ENCODE data around the gene PCBP2. TPM values are rescaled to one million over a fixed set of nuclear protein-coding genes. Genes with fewer than 3 reads are reported as not detected.
A peak's percentile ranks its signal among the peaks of the same experiment; 100 is the strongest.

The PCBP2 gene
- total and polyA plus RNA-seq, 2 experiments from 2014 or later, result 132 to 389 TPM

GRCh38 chr12:53474077-53474476, 22.2 kb downstream of the PCBP2 start:
- DNase-seq (ENCODE audit: low spot score), result no peak
- Histone ChIP-seq H3K79me2 (peaks cover 89% of the 10 kb centered on the region), H3K36me3 (replicated peaks; ENCODE audit: insufficient read depth, low read depth) (peaks cover 8% of the 10 kb centered on the region), H3K4me1 (ENCODE audit: insufficient read depth) (peaks cover 10% of the 10 kb centered on the region), H2AFZ (no peak overlapping the region), H3K4me3 (no peak overlapping the region), H3K27ac (peak overlapping the region; percentile 57), H3K4me2 (peak overlapping the region; percentile 5), H4K20me1 (ENCODE audit: insufficient read depth, poor library complexity, severe bottlenecking) (peaks cover 91% of the 10 kb centered on the region), H3K27me3 (no peaks in the 10 kb centered on the region), H3K9me3 (ENCODE audit: low read depth) (no peaks in the 10 kb centered on the region), H3K9me2 (replicated peaks; ENCODE audit: insufficient read depth) (no peaks in the 10 kb centered on the region)
- 86% methylated on average over 2 of the region's 2 CpGs for WGBS (ENCODE audit: low lambda C conversion rate, missing lambda C conversion rate)
- TF ChIP-seq, protein P1, sequence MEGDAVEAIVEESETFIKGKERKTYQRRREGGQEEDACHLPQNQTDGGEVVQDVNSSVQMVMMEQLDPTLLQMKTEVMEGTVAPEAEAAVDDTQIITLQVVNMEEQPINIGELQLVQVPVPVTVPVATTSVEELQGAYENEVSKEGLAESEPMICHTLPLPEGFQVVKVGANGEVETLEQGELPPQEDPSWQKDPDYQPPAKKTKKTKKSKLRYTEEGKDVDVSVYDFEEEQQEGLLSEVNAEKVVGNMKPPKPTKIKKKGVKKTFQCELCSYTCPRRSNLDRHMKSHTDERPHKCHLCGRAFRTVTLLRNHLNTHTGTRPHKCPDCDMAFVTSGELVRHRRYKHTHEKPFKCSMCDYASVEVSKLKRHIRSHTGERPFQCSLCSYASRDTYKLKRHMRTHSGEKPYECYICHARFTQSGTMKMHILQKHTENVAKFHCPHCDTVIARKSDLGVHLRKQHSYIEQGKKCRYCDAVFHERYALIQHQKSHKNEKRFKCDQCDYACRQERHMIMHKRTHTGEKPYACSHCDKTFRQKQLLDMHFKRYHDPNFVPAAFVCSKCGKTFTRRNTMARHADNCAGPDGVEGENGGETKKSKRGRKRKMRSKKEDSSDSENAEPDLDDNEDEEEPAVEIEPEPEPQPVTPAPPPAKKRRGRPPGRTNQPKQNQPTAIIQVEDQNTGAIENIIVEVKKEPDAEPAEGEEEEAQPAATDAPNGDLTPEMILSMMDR (IDR thresholded peaks at IDR 0.05; ENCODE audit: poor library complexity), result no peak
- TF ChIP-seq EZH2phosphoT487 (IDR thresholded peaks at IDR 0.05; ENCODE audit: low read depth, severe bottlenecking, unreplicated experiment) (no peak), EZH2 (IDR thresholded peaks at IDR 0.05; ENCODE audit: borderline replicate concordance) (no peak)

- WGBS (ENCODE audit: low lambda C conversion rate, missing lambda C conversion rate), result 88% methylated on average over 10 of the region's 13 CpGs
- H3K27ac ChIP-seq, result peak overlapping the region; percentile 57
Measured at GRCh38 chr12:53474819-53475218, 22.9 kb downstream of the PCBP2 start.

DNA sequence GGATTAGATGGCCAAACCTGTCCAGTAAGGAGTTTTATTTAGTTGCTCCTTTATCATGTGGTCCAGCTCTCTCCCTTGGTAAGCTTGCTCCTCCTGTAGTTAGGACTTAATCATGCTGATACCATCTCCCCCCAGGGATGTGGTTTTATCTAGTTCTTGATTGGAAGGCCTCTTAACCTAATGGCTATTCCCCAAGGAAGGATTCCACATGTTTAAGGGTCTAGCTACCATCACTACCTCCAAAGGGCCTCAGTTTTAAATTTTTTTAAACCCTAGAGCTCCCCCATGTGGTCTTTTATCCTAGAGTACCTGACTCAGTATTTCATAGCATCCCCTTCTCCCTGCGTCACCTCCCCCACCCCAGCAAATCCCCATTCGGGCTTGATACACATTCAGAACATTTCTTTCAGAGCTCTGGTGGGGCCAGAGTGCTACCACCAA, 24.9 kb downstream of the PCBP2 start:
- Histone ChIP-seq H3K4me1 (ENCODE audit: insufficient read depth) (peaks cover 10% of the 10 kb centered on the region), H2AFZ (no peak overlapping the region), H3K4me3 (no peak overlapping the region), H3K36me3 (replicated peaks; ENCODE audit: insufficient read depth, low read depth) (peaks cover 8% of the 10 kb centered on the region), H3K27ac (no peak overlapping the region), H4K20me1 (ENCODE audit: insufficient read depth, poor library complexity, severe bottlenecking) (peaks cover 92% of the 10 kb centered on the region), H3K27me3 (no peaks in the 10 kb centered on the region), H3K9me2 (replicated peaks; ENCODE audit: insufficient read depth) (no peaks in the 10 kb centered on the region), H3K9me3 (ENCODE audit: low read depth) (no peaks in the 10 kb centered on the region), H3K4me2 (no peak overlapping the region), H3K79me2 (peaks cover 72% of the 10 kb centered on the region)
- TF ChIP-seq, protein P1 (IDR thresholded peaks at IDR 0.05; ENCODE audit: poor library complexity), result peak; percentile 34
- no peak for TF ChIP-seq EZH2phosphoT487 (IDR thresholded peaks at IDR 0.05; ENCODE audit: low read depth, severe bottlenecking, unreplicated experiment)
- DNase-seq (ENCODE audit: low spot score), result no peak
- 68% methylated on average over 2 of the region's 2 CpGs for WGBS (ENCODE audit: low lambda C conversion rate, missing lambda C conversion rate)

More at GRCh38 chr12:53474819-53475218, 22.9 kb downstream of the PCBP2 start:
- no peak overlapping the region for H3K4me3 ChIP-seq
- TF ChIP-seq, protein P1 (IDR thresholded peaks at IDR 0.05; ENCODE audit: poor library complexity), result no peak
- TF ChIP-seq EZH2 (IDR thresholded peaks at IDR 0.05; ENCODE audit: borderline replicate concordance) (no peak), EZH2phosphoT487 (IDR thresholded peaks at IDR 0.05; ENCODE audit: low read depth, severe bottlenecking, unreplicated experiment) (no peak)
- no peak overlapping the region for H2AFZ ChIP-seq
- H3K9me3 ChIP-seq (ENCODE audit: low read depth), result no peaks in the 10 kb centered on the region
- H3K27me3 ChIP-seq, result no peaks in the 10 kb centered on the region
- H3K4me2 ChIP-seq, result peak overlapping the region; percentile 9
- peaks cover 96% of the 10 kb centered on the region for H4K20me1 ChIP-seq (ENCODE audit: insufficient read depth, poor library complexity, severe bottlenecking)
- no peaks in the 10 kb centered on the region for H3K9me2 ChIP-seq (replicated peaks; ENCODE audit: insufficient read depth)
- no peak for DNase-seq (ENCODE audit: low spot score)
- H3K4me1 ChIP-seq (ENCODE audit: insufficient read depth), result peaks cover 10% of the 10 kb centered on the region
- H3K79me2 ChIP-seq, result peaks cover 86% of the 10 kb centered on the region
- peaks cover 8% of the 10 kb centered on the region for H3K36me3 ChIP-seq (replicated peaks; ENCODE audit: insufficient read depth, low read depth)

Data from hepatocyte (in vitro differentiated cells).